ENCODE measurements around the gene NMNAT3. TPM values are rescaled to one million over a fixed set of nuclear protein-coding genes. Genes with fewer than 3 reads are reported as not detected.

NMNAT3 gene
- total RNA-seq, 1 donor from 2014 or later, result 9.7 TPM

- intact Hi-C loops (cut with DNase I), result no loop called here
- DNase-seq (ENCODE audit: low spot score), result no peak
Observed at GRCh38 chr3:139530717-139531116, 147.1 kb downstream of the NMNAT3 start.

GRCh38 chr3:139529662-139530061 is 148.1 kb downstream of the NMNAT3 start:
- intact Hi-C loops (cut with DNase I), result no loop called here
- no peak for DNase-seq (ENCODE audit: low spot score)

- no peak for DNase-seq (ENCODE audit: low spot score)
- intact Hi-C loops (cut with DNase I), result no loop called here
Observed at GRCh38 chr3:139528924-139529323, 148.8 kb downstream of the NMNAT3 start.

GRCh38 chr3:139528281-139528680 is 149.5 kb downstream of the NMNAT3 start:
- intact Hi-C loops (cut with DNase I), result no loop called here
- no peak for DNase-seq (ENCODE audit: low spot score)

- DNase-seq (ENCODE audit: low spot score), result no peak
- intact Hi-C loops (cut with DNase I), result no loop called here
Observed at GRCh38 chr3:139527265-139527664, 150.5 kb downstream of the NMNAT3 start.

- intact Hi-C loops (cut with DNase I), result no loop called here
- no peak for DNase-seq (ENCODE audit: low spot score)
Observed at GRCh38 chr3:139526146-139526545, 151.6 kb downstream of the NMNAT3 start.

GRCh38 chr3:139524841-139525636 is 152.7 kb downstream of the NMNAT3 start:
- DNase-seq (ENCODE audit: low spot score), result no peak
- intact Hi-C loops (cut with DNase I), result no loop called here

GRCh38 chr3:139523718-139524117 is 154.1 kb downstream of the NMNAT3 start:
- no peak for DNase-seq (ENCODE audit: low spot score)
- intact Hi-C loops (cut with DNase I), result no loop called here

- DNase-seq (ENCODE audit: low spot score), result no peak
- intact Hi-C loops (cut with DNase I), result no loop called here
Observed at GRCh38 chr3:139523166-139523565, 154.6 kb downstream of the NMNAT3 start.

- no peak for DNase-seq (ENCODE audit: low spot score)
- intact Hi-C loops (cut with DNase I), result no loop called here
Observed at GRCh38 chr3:139522421-139522820, 155.4 kb downstream of the NMNAT3 start.

GRCh38 chr3:139521816-139522215 is 156.0 kb downstream of the NMNAT3 start:
- intact Hi-C loops (cut with DNase I), result no loop called here
- no peak for DNase-seq (ENCODE audit: low spot score)

GRCh38 chr3:139521144-139521543 is 156.6 kb downstream of the NMNAT3 start:
- intact Hi-C loops (cut with DNase I), result no loop called here
- DNase-seq (ENCODE audit: low spot score), result no peak

GRCh38 chr3:139519998-139520737 is 157.6 kb downstream of the NMNAT3 start:
- intact Hi-C loops (cut with DNase I), result no loop called here
- no peak for DNase-seq (ENCODE audit: low spot score)

- intact Hi-C loops (cut with DNase I), result no loop called here
Observed at GRCh38 chr3:139518926-139519842, 158.6 kb downstream of the NMNAT3 start.

GRCh38 chr3:139518306-139518705 is 159.5 kb downstream of the NMNAT3 start:
- intact Hi-C loops (cut with DNase I), result no loop called here
- DNase-seq (ENCODE audit: low spot score), result no peak

More at GRCh38 chr3:139518926-139519842, 158.6 kb downstream of the NMNAT3 start:
- DNase-seq (ENCODE audit: low spot score), result no peak

GRCh38 chr3:139517321-139518065 is 160.3 kb downstream of the NMNAT3 start:
- intact Hi-C loops (cut with DNase I), result no loop called here
- DNase-seq (ENCODE audit: low spot score), result no peak

GRCh38 chr3:139514741-139515140 is 163.0 kb downstream of the NMNAT3 start:
- intact Hi-C loops (cut with DNase I), result no loop called here
- no peak for DNase-seq (ENCODE audit: low spot score)

Measured in cardiac septum (tissue), 1 donor.